Suprapubic skin (tissue), 4 donors: ENCODE results near the gene AGER. TPM values are rescaled to one million over a fixed set of nuclear protein-coding genes. Genes with fewer than 3 reads are reported as not detected.

Experiments used
- DNase-seq, 2 donors: peaks; one replicate each; pipeline ENCODE4 v3.0.0-alpha.2; 2019; ENCODE audit warnings: low spot score in 2 of 2
- H3K27ac ChIP-seq: fragments of 200-600 bp; sonication (generic); one replicate; pipeline ENCODE4 v1.5.1; 2019
- H3K27me3 ChIP-seq: fragments of 200-600 bp; sonication (generic); one replicate; pipeline ENCODE4 v1.5.1; 2019
- H3K36me3 ChIP-seq: fragments of 200-600 bp; sonication (generic); one replicate; pipeline ENCODE4 v1.5.1; 2019
- H3K4me1 ChIP-seq: fragments of 200-600 bp; sonication (generic); one replicate; pipeline ENCODE4 v1.5.1; 2019
- H3K4me3 ChIP-seq: fragments of 200-600 bp; sonication (generic); one replicate; pipeline ENCODE4 v1.5.1; 2019; ENCODE audit warnings: mild to moderate bottlenecking
- H3K9me3 ChIP-seq: fragments of 200-600 bp; sonication (generic); one replicate; pipeline ENCODE4 v1.5.1; 2019
- EP300 ChIP-seq: sonication (generic); formaldehyde crosslinking; IDR thresholded peaks from one replicate; pipeline ENCODE4 v1.6.1; 2017; ENCODE audit warnings: antibody characterized with exemption
- POLR2A ChIP-seq, 2 donors: fragments of 450-650 bp; IDR thresholded peaks; one replicate each; pipeline ENCODE4 v1.6.1; 2017; ENCODE audit warnings: antibody characterized with exemption in 2 of 2, mild to moderate bottlenecking in 2 of 2, moderate library complexity in 2 of 2
- POLR2AphosphoS5 ChIP-seq, 3 donors: sonication (generic); formaldehyde crosslinking; IDR thresholded peaks; one replicate each; pipeline ENCODE4 v1.6.1; 2017; ENCODE audit warnings: antibody characterized with exemption in 3 of 3
- WGBS: methylation state at CpG from one replicate; pipeline ENCODE4 v1.1.5; 2018; 5-methylcytosine and 5-hydroxymethylcytosine counted together
- total RNA-seq, 4 donors: library from RNA; depleted of rRNA; stranded (reverse); fragments of >200 nt; gene quantifications; one replicate each; pipeline ENCODE4 v1.1.0, GENCODE V29; 2016
- TF ChIP-seq, protein P1 (sequence below), 2 donors: fragments of 200-600 bp in 1 of 2; fragments of 450-650 bp in 1 of 2; sonication (generic) in 1 of 2; IDR thresholded peaks; one replicate each; pipeline ENCODE4 v1.5.1; 2016 to 2019; ENCODE audit warnings: antibody characterized with exemption in 2 of 2, mild to moderate bottlenecking in 1 of 2, moderate library complexity in 1 of 2

The AGER gene
- total RNA-seq, 4 donors from 2014 or later = 1.5 to 9.9 (median 4.8) TPM; not detected in 1

DNA sequence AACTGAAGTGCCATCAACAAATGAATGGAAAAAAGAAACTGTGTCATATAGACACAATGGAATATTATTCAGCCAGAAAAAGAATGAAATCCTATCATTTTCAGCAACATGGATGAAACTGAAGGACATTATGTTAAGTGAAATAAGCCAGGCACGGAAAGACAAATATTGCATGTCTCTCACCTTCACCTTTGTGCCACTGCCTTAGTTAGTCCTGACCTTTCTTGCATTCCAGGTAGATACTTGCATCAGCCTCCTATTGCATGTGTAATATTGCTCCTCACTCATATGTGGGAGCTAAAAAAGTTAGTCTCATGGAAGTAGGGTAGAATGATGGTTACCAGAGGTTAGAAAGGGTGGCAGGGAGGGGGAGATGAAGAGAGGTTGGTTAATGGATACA is 24.9 kb upstream of the AGER start:
- Histone ChIP-seq H3K27me3 (no peaks in the 10 kb centered on the region), H3K4me1 (peaks cover 3% of the 10 kb centered on the region), H3K36me3 (no peaks in the 10 kb centered on the region), H3K27ac (no peak overlapping the region), H3K9me3 (no peaks in the 10 kb centered on the region), H3K4me3 (no peak overlapping the region)
- no peak for DNase-seq
- TF ChIP-seq POLR2A (IDR thresholded peaks at IDR 0.05) (no peak), EP300 (no peak), POLR2AphosphoS5 (IDR thresholded peaks at IDR 0.05) (no peak)
- TF ChIP-seq, protein P1, sequence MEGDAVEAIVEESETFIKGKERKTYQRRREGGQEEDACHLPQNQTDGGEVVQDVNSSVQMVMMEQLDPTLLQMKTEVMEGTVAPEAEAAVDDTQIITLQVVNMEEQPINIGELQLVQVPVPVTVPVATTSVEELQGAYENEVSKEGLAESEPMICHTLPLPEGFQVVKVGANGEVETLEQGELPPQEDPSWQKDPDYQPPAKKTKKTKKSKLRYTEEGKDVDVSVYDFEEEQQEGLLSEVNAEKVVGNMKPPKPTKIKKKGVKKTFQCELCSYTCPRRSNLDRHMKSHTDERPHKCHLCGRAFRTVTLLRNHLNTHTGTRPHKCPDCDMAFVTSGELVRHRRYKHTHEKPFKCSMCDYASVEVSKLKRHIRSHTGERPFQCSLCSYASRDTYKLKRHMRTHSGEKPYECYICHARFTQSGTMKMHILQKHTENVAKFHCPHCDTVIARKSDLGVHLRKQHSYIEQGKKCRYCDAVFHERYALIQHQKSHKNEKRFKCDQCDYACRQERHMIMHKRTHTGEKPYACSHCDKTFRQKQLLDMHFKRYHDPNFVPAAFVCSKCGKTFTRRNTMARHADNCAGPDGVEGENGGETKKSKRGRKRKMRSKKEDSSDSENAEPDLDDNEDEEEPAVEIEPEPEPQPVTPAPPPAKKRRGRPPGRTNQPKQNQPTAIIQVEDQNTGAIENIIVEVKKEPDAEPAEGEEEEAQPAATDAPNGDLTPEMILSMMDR (IDR thresholded peaks at IDR 0.05) = no peak
- 90% methylated on average over 1 of the region's 1 CpG for WGBS

DNA sequence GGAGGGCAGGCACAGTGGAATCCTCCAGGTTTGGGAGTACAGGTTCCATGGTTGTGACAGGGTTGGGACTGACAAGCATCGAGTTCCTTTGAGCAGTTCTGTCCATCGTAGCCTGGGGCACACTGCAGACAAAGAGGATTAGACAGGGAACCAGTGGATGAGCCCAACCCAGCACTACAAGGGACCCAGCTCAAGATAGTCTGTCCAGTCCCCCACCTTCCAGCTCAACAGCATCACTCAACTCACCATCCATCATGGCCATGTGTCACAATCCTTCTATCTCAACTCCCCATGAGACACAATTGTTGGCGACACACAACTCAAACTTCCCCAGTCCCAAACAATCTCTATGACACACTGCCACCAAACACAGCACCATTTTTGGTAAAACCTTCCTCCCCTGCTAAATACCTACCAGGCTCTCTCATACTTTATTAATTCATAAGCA is 20.2 kb upstream of the AGER start:
- Histone ChIP-seq H3K9me3 (no peaks in the 10 kb centered on the region), H3K27me3 (no peaks in the 10 kb centered on the region), H3K27ac (no peak overlapping the region), H3K4me3 (no peak overlapping the region), H3K36me3 (no peaks in the 10 kb centered on the region), H3K4me1 (no peaks in the 10 kb centered on the region)
- WGBS = 87% methylated on average over 3 of the region's 3 CpGs
- no peak for TF ChIP-seq POLR2AphosphoS5 (IDR thresholded peaks at IDR 0.05)
- peak in 1 of 2 donors; percentile 14 for DNase-seq

DNA sequence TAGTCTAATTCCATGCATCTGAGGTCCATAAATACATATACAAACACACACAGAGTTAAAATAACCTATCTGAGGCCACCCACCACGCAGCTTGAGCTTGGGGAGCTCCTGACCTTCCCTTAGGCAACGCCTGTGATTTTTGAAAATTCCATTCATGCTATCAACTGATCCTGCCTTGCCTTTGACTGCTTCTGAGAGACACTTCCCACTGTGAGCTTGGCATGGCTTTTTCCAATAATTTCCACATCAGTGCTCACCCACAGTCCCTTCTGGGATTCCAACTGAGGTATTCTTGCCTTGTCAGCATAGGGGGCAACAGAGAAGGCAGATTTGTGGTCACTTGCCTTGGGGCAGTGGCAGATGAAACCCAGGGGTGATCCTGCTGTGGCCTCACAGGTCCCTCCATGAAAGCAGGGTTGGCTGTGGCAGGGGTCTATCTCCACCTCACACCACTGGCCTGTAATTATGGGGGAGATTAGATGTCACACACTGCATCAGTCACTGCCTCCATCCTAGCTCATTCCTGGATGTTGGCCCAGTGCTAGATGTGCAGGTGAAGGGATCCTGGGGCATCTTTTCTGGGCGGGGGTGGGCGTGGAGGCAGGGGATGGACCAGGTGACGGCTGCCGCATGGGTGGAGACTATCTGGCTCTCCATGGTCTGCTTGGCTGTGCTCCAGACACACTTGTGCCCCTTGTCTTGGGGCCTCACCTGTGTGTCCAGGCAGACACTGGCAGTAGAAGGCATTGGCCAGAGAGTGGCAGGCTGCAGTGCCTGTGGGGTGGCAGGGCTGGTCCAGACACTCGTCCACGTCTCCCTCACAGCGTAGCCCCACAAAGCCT is 19.6 kb upstream of the AGER start:
- Histone ChIP-seq H3K36me3 (no peaks in the 10 kb centered on the region), H3K27ac (no peak overlapping the region), H3K27me3 (no peaks in the 10 kb centered on the region), H3K4me3 (no peak overlapping the region), H3K4me1 (no peaks in the 10 kb centered on the region), H3K9me3 (no peaks in the 10 kb centered on the region)
- TF ChIP-seq POLR2A (IDR thresholded peaks at IDR 0.05) (no peak), EP300 (no peak), POLR2AphosphoS5 (IDR thresholded peaks at IDR 0.05) (no peak)
- TF ChIP-seq, protein P1 (IDR thresholded peaks at IDR 0.05) = no peak
- WGBS = 85% methylated on average over 6 of the region's 9 CpGs
- DNase-seq = peak in 1 of 2 donors; percentile 54

DNA sequence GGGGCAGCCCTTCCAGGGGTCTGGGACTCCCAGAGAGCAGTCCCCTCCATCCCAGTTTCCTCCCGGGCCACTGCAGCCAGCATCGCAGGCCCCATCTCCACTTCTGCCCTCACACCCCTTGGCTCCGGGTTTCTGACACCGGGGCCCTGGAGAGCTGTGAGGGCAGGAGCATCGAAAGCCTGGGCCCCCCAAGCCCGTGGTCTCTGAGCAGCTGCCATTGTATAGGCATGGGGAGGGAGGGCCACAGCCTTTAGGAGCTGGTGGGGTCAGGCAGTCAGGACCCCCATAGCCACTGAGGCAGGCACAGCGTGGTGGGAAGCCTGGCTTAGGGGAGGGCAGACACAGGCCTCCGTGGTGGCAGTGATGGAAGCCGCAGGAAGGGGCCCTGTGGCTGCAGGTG is 18.1 kb upstream of the AGER start:
- H3K4me1 ChIP-seq = peaks cover 3% of the 10 kb centered on the region
- H3K27me3 ChIP-seq = no peaks in the 10 kb centered on the region
- peak in 1 of 2 donors; percentile 51 for DNase-seq
- no peaks in the 10 kb centered on the region for H3K9me3 ChIP-seq
- WGBS = 84% methylated on average over 4 of the region's 9 CpGs
- H3K36me3 ChIP-seq = no peaks in the 10 kb centered on the region
- TF ChIP-seq, protein P1 (IDR thresholded peaks at IDR 0.05) = no peak
- no peak for TF ChIP-seq POLR2A (IDR thresholded peaks at IDR 0.05)
- no peak for TF ChIP-seq POLR2AphosphoS5 (IDR thresholded peaks at IDR 0.05)
- TF ChIP-seq EP300 = no peak
- no peak overlapping the region for H3K4me3 ChIP-seq
- H3K27ac ChIP-seq = no peak overlapping the region

DNA sequence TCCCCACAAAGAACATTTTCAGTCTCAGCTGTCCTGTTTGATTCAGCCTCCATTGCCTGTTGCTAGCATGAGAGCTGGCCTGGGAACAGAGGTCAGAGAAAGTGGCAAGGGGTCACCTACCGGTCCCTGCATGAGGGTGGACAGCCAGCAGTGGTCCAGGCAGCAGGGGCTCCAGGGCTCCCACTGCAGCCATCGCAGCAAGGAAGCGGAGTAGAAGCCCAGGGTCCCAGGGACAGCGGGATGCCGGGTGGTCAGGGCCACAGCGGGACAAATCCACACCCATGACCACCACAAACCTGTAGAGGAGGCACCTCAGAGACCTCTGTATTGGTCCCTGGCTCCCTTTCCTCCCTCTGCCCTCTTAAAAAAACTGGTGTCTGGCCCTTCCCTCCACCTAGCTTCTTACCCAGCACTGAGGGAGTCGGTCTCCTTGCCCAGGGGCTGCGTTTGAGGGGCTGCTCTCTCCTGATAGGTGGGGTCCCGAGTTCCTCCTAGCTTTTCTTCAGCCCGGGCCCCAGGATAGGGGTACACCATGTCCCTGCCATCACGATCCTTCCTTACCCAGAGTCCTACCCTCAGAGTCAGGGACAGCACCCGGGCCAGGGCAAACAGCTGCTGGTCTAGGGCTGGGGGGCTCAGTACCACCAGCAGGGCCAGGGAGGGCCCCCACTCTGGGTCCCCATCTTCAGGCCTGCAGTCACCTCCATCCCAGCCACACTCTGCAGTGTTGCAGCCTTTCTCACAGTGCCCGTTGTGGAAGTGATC is 16.8 kb upstream of the AGER start:
- Histone ChIP-seq H3K36me3 (no peaks in the 10 kb centered on the region), H3K9me3 (no peaks in the 10 kb centered on the region), H3K4me1 (peaks cover 12% of the 10 kb centered on the region), H3K4me3 (no peak overlapping the region), H3K27ac (no peak overlapping the region), H3K27me3 (no peaks in the 10 kb centered on the region)
- peak in 1 of 2 donors; percentile 52 for DNase-seq
- TF ChIP-seq POLR2A (IDR thresholded peaks at IDR 0.05) (no peak), POLR2AphosphoS5 (IDR thresholded peaks at IDR 0.05) (no peak), EP300 (no peak)
- TF ChIP-seq, protein P1 (IDR thresholded peaks at IDR 0.05) = no peak
- WGBS = 91% methylated on average over 13 of the region's 13 CpGs
